HG03103 (cell line): ENCODE results near the gene NUP155.
"Not testable (repeated sequence)": the region's sequence is repeated elsewhere in the genome, so short reads cannot be mapped to it uniquely, and the experiment has no call there.

ENCODE experiments used
- ATAC-seq: cut with Tn5 transposase; IDR thresholded peaks from one replicate; pipeline ENCODE4 v1.9.1; 2021; ENCODE audit warnings: low read depth; ENCODE audit not compliant: unreplicated experiment

NUP155 gene

GRCh38 chr5:37296313-37296712 is 74.6 kb downstream of the NUP155 start:
- ATAC-seq = not testable (repeated sequence)

DNA sequence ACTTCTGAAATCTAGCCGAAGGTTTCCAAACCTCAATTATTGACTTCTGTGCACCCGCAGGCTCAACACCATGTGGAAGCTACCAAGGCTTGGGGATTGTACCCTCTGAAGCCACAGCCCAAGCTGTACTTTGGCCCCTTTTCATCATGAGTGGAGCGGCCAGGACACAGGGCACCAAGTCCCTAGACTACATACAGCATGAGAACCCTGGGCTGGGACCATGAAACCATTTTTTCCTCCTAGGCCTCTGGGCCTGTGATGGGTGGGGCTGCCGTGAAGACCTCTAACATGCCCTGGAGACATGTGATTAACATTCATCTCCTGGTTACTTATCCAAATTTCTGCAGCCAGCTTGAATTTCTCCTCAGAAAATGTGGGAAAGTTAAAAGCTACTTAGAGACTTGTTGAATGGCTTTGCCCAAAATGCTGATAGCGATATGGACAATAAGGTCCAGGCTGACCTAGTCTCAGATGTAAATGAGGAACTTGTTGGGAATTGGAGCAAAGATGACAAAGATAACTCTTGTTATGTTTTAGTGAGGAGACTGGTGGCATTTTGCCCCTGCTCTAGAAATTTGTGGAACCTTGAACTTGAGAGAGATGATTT is 87.6 kb downstream of the NUP155 start:
- no peak for ATAC-seq

GRCh38 chr5:37275511-37275910 is 95.4 kb downstream of the NUP155 start:
- ATAC-seq = no peak

GRCh38 chr5:37272511-37272910 is 98.4 kb downstream of the NUP155 start:
- no peak for ATAC-seq

- not testable (repeated sequence) for ATAC-seq
Measured at GRCh38 chr5:37268100-37268499, 102.8 kb downstream of the NUP155 start.

GRCh38 chr5:37255774-37256358 is 115.0 kb downstream of the NUP155 start:
- no peak for ATAC-seq

DNA sequence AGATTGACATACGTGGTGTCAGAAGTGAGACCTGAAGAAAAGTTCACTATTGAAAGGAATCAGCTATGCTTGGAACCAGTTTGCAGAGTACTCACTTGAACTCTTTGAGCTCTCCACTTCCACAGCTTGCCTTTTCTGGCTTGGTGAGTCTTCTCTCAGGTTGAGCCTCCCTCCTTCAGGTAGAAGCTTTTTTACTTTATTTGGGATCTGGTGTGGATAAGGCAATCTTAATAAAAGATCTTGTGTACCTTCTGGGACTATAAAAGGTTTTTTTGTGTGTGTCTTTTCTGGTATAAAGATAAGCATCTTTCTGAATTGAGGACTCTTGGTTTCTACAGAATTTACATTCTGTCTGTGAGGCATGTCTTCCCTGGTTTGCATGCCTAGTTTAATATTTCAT is 116.3 kb downstream of the NUP155 start:
- ATAC-seq = no peak

- no peak for ATAC-seq
Measured at GRCh38 chr5:37251665-37252064, 119.2 kb downstream of the NUP155 start.

GRCh38 chr5:37249815-37250164 is 121.1 kb downstream of the NUP155 start:
- ATAC-seq = no peak

- peak; percentile 81 for ATAC-seq
Measured at GRCh38 chr5:37248970-37249814, 121.7 kb downstream of the NUP155 start, which contains the start of gene CPLANE1. CPLANE1 (minus strand) TSS chr5:37249376; CDS start chr5:37247698, 1,678 bp downstream.

DNA sequence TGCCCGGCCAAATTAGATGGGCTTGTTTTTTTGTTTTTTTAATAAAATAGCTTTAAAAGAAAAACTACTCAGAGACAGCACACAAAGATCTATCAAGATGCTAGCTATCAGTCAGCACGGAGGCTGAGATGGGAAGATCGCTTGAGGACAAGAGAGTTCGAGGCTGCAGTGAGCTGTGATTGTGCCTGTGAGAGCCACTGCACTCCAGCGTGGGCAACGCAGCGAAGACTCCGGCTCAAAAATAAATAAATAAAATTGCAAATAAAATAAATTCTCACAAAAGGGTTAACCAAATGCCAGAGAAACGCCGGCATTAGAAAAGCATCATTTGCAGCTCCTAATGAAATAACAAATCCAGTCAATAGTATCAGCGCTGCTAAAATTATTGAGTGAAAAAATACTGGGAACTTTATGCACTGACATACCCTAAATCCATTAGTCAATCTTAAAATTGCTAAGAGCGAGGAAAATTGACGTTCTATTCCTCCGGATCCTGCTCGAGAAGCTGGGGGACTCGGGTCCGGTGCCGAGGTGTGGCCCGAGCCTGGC is 122.4 kb downstream of the NUP155 start:
- no peak for ATAC-seq

DNA sequence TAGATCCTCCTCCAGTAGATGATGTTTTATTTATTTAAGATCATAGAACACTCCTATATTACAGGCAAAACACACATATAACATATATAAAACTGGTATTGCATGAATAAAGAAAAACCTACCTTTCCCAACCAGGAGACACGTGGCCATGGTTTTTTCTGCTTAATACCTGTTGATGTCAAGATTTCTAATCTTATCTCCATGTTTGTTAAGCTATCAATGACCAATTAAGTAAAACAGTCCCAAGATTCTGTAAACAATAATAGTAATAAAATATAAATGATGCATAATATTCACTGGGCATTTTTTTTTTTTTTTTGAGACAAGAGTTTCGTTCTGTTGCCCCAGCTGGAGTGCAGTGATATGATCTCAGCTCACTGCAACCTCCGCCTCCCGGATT is 123.4 kb downstream of the NUP155 start:
- ATAC-seq = no peak

DNA sequence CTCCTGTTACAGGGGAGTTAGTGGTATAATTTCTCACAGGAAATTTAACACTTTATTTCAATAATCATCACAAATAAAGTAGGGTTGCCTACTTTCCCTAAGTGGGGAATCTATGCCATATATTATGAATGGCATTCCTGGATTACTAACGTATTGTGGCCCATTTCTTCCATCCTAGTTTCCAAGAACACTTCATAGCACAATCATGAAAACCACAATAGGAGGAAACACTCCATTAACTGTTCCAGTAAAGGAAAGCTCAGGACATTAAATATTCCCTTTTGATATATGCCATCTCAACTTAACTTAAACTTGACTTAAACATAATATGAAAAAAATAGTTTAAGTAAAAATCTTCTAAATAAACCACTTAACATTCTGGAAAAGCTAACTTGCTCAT is 123.9 kb downstream of the NUP155 start:
- ATAC-seq = no peak
